K562 (cell line): Measurements from ENCODE around the gene C4orf36. TPM values are rescaled to one million over a fixed set of nuclear protein-coding genes. Genes with fewer than 3 reads are reported as not detected.

Source experiments
- ATAC-seq: fragments of 200-7000 bp; cut with Tn5 transposase; 3 replicates; pipeline ENCODE4 v1.9.1; 2020; ENCODE audit warnings: moderate library complexity
- BruUV-seq: library from RNA; stranded (reverse); fragments of 400-500 nt; replicated peaks from 2 replicates; lab custom pipeline; 2021; lab: Mats Ljungman, UMichigan
- CTCF ChIA-PET: fragments of 300-600 bp; formaldehyde crosslinking; extraction: SDS; loops from one replicate; lab custom pipeline; 2021; ENCODE audit warnings: low intra/inter-chr PET ratio; lab: Yijun Ruan, JAX
- POLR2A ChIA-PET: fragments of 300-600, 350-650 bp; sonication (Branson Sonifier 250); formaldehyde crosslinking; extraction: SDS; loops from one replicate; lab custom pipeline; 2021; ENCODE audit warnings: antibody characterized with exemption, inconsistent platforms; lab: Yijun Ruan, JAX
- DNase-seq, 4 experiments: peaks; one replicate each; pipeline versions ENCODE4 v3.0.0 to v3.0.0-alpha.2; 2011 to 2018; ENCODE audit warnings: low spot score in 3 of 4, mixed read lengths in 3 of 4; ENCODE audit errors: extremely low read depth in 1 of 4
- FAIRE-seq: peaks from 2 replicates; lab custom pipeline; 2011; peaks lifted over from hg19 to GRCh38; lab: Jason Lieb, UNC
- H2AFZ ChIP-seq: 2 replicates; pipeline ENCODE4 v1.6.0; 2011; ENCODE audit warnings: low read depth, low read length, control low read depth, inconsistent platforms
- H3K27ac ChIP-seq: fragments of 200-600 bp; 3 replicates; pipeline ENCODE4 v1.8.0; 2011; ENCODE audit warnings: low read depth, mild to moderate bottlenecking, control low read depth, inconsistent platforms, low read length, moderate library complexity, mixed read lengths; ENCODE audit errors: extremely low read depth
- H3K27me3 ChIP-seq, 2 experiments: fragments of 300-600 bp in 1 of 2; 2 replicates in 1 of 2; 3 replicates in 1 of 2; pipeline versions ENCODE4 v1.6.0 to v1.8.0; 2011; ENCODE audit warnings: inconsistent platforms in 2 of 2, low read length in 2 of 2, mild to moderate bottlenecking in 1 of 2, mixed read lengths in 1 of 2, moderate library complexity in 1 of 2; ENCODE audit not compliant: control insufficient read depth in 2 of 2, insufficient read depth in 2 of 2
- H3K36me3 ChIP-seq: fragments of 300-600 bp; 3 replicates; pipeline ENCODE4 v1.8.0; 2011; ENCODE audit warnings: mild to moderate bottlenecking, low read length, inconsistent platforms; ENCODE audit not compliant: control insufficient read depth, insufficient read depth
- H3K4me1 ChIP-seq, 2 experiments: fragments of 200-600 bp in 1 of 2; replicated peaks in 1 of 2; 2 replicates in 1 of 2; 3 replicates in 1 of 2; pipeline versions ENCODE4 v1.5.1 to v1.8.0; 2011; ENCODE audit warnings: inconsistent platforms in 2 of 2, low read length in 2 of 2, mild to moderate bottlenecking in 1 of 2, mixed read lengths in 1 of 2, moderate library complexity in 1 of 2; ENCODE audit not compliant: control insufficient read depth in 2 of 2, insufficient read depth in 2 of 2
- H3K4me2 ChIP-seq: 2 replicates; pipeline ENCODE4 v1.6.1; 2011; ENCODE audit warnings: low read length, control low read depth, inconsistent platforms, mixed read lengths; ENCODE audit not compliant: insufficient read depth
- H3K4me3 ChIP-seq: fragments of 200-600 bp; sonication (generic), shearing (Covaris generic); 2 replicates; pipeline ENCODE4 v1.5.1; 2016; ENCODE audit warnings: control low read depth, inconsistent platforms
- H3K79me2 ChIP-seq: fragments of 200-600 bp; 3 replicates; pipeline ENCODE4 v1.8.0; 2011; ENCODE audit warnings: low read length, inconsistent platforms; ENCODE audit not compliant: control insufficient read depth, insufficient read depth
- H3K9ac ChIP-seq, 2 experiments: 2 replicates each; pipeline versions ENCODE4 v1.6.0 to v1.6.1; 2011; ENCODE audit warnings: low read depth in 2 of 2, low read length in 2 of 2, control low read depth in 1 of 2, inconsistent platforms in 1 of 2, mild to moderate bottlenecking in 1 of 2, mixed read lengths in 1 of 2; ENCODE audit not compliant: insufficient read depth in 1 of 2
- H3K9me1 ChIP-seq: one replicate; pipeline ENCODE4 v1.6.0; 2011; ENCODE audit warnings: inconsistent platforms, mild to moderate bottlenecking, low read length, moderate library complexity; ENCODE audit not compliant: control insufficient read depth, insufficient read depth
- H3K9me3 ChIP-seq: replicated peaks from 2 replicates; pipeline ENCODE4 v1.5.1; 2011; ENCODE audit warnings: low read depth, low read length, inconsistent platforms; ENCODE audit not compliant: control insufficient read depth, insufficient read depth
- H4K20me1 ChIP-seq: replicated peaks from 2 replicates; pipeline ENCODE4 v1.6.1; 2011; ENCODE audit warnings: low read length, inconsistent platforms, mixed read lengths; ENCODE audit not compliant: control insufficient read depth, insufficient read depth
- CSDE1 ChIP-seq, 2 experiments: fragments of 450-650 bp; IDR thresholded peaks; 2 replicates each; pipeline ENCODE4 v1.6.1; 2016; ENCODE audit warnings: mild to moderate bottlenecking in 1 of 2
- FOXP1 ChIP-seq: sonication (generic); formaldehyde crosslinking; IDR thresholded peaks from 2 replicates; pipeline ENCODE4 v1.8.0; 2022; ENCODE audit warnings: mild to moderate bottlenecking, missing genetic modification reagents
- HMGXB4 ChIP-seq: sonication (generic); formaldehyde crosslinking; IDR thresholded peaks from 2 replicates; pipeline ENCODE4 v1.8.1; 2023; ENCODE audit warnings: mild to moderate bottlenecking, missing genetic modification reagents
- HNRNPLL ChIP-seq: fragments of 200-400 bp; formaldehyde crosslinking; IDR thresholded peaks from 2 replicates; pipeline ENCODE4 v1.6.1; 2017; ENCODE audit warnings: low read length, low read depth, mild to moderate bottlenecking; ENCODE audit not compliant: poor library complexity, severe bottlenecking
- KLF10 ChIP-seq: fragments of 250-450 bp; sonication (Bioruptor Pico); IDR thresholded peaks from 2 replicates; pipeline ENCODE4 v1.6.1; 2021; ENCODE audit warnings: matching md5 sums
- NR0B1 ChIP-seq: fragments of 450-650 bp; IDR thresholded peaks from one replicate; pipeline ENCODE4 v1.6.1; 2018; ENCODE audit warnings: mild to moderate bottlenecking, moderate library complexity; ENCODE audit not compliant: partially characterized antibody
- SMAD3 ChIP-seq: fragments of 450-650 bp; formaldehyde crosslinking; conservative IDR thresholded peaks from 2 replicates; pipeline ENCODE4 v1.4.0; 2020; ENCODE audit warnings: mild to moderate bottlenecking
- SMARCB1 ChIP-seq: IDR thresholded peaks from 2 replicates; pipeline ENCODE4 v1.6.1; 2011; ENCODE audit warnings: improper control_type of control experiment, low read depth; ENCODE audit not compliant: insufficient read length
- SMARCE1 ChIP-seq: fragments of 450-650 bp; IDR thresholded peaks from 2 replicates; pipeline ENCODE4 v1.7.1; 2016; ENCODE audit warnings: mild to moderate bottlenecking
- ZNF232 ChIP-seq: sonication (generic); formaldehyde crosslinking; IDR thresholded peaks from 2 replicates; pipeline ENCODE4 v1.8.0; 2022; ENCODE audit warnings: mild to moderate bottlenecking, missing genetic modification reagents
- ZNF436 ChIP-seq: fragments of 250-450, 450-650 bp; sonication (Bioruptor Pico); formaldehyde crosslinking; IDR thresholded peaks from 2 replicates; pipeline ENCODE4 v1.7.0; 2020; ENCODE audit warnings: mild to moderate bottlenecking
- ZNF699 ChIP-seq: fragments of 250-450 bp; sonication (Bioruptor Pico); IDR thresholded peaks from 2 replicates; pipeline ENCODE4 v1.8.0; 2021; ENCODE audit warnings: mild to moderate bottlenecking, moderate library complexity; ENCODE audit not compliant: insufficient replicate concordance
- WGBS: fragments of 100-300 bp; shearing (Covaris generic); methylation state at CpG from one replicate; pipeline ENCODE4 v1.1.6; 2016; ENCODE audit warnings: low coverage, mixed read lengths; ENCODE audit not compliant: insufficient coverage; ENCODE audit errors: missing lambda C conversion rate; 5-methylcytosine and 5-hydroxymethylcytosine counted together
- in situ Hi-C: fragments of 300-500 bp; cut with MboI; formaldehyde crosslinking; loops from 4 replicates; pipeline ENCODE4 v1.15.0; 2018; ENCODE audit warnings: inconsistent platforms, mixed read lengths
- intact Hi-C: fragments of 100-400 bp; cut with micrococcal nuclease; formaldehyde crosslinking; loops from 2 replicates; pipeline ENCODE4 v1.14.2; 2022
- polyA plus RNA-seq, 8 experiments: library from polyadenylated mRNA; depleted of rRNA in 4 of 8; stranded (reverse) in 5 of 8; unstranded in 3 of 8; fragments of >200 nt; fragmentation: Nextera tagmentation in 2 of 8; fragmentation: Illumina TruSeq in 1 of 8; extraction: Ambion mirVana in 2 of 8; extraction: Trizol in 1 of 8; gene quantifications; 2 replicates each; pipeline versions ENCODE4 v1.2.1 to v1.2.3, GENCODE V29; 2011 to 2014; ENCODE audit warnings: inconsistent platforms in 1 of 8, missing spikeins in 1 of 8
- total RNA-seq, 7 experiments: library from RNA; depleted of rRNA in 6 of 7; stranded (reverse); fragments of >200 nt in 6 of 7; fragmentation: Illumina TruSeq in 2 of 7; extraction: Trizol in 2 of 7; gene quantifications; 2 replicates each; pipeline versions ENCODE4 v1.2.1 to v1.2.3, GENCODE V29; 2011 to 2021; ENCODE audit warnings: low replicate concordance in 1 of 7

C4orf36 gene
- total and polyA plus RNA-seq, 9 of the 15 experiments (the other 6 are each of a cell fraction or from before 2014, with no cell fraction given), result 0.14 to 0.45 (median 0.20) TPM; not detected in 5

GRCh38 chr4:86840858-86841257 is 51.4 kb downstream of the C4orf36 start:
- Histone ChIP-seq H3K4me2 (no peak overlapping the region), H3K27ac (no peak overlapping the region), H3K79me2 (no peaks in the 10 kb centered on the region), H3K4me3 (no peak overlapping the region), H3K36me3 (no peaks in the 10 kb centered on the region), H3K9me3 (no peaks in the 10 kb centered on the region)
- CTCF ChIA-PET, result no interaction called here
- in situ Hi-C loops, result no loop called here
- no peak for TF ChIP-seq ZNF436 (CRISPR knock-in tag)
- TF ChIP-seq, all 486 proteins: peak for 0
- no TSS peak for BruUV-seq
- DNase-seq (no peak), ATAC-seq (no peak), FAIRE-seq (no peak)
- intact Hi-C loops, result no loop called here
- Histone ChIP-seq H3K27me3 (peaks cover 3 to 5% of the 10 kb centered on the region in 2 experiments; a peak in 3 of 5 replicates), H3K4me1 (no peaks in the 10 kb centered on the region), H3K9me1 (no peaks in the 10 kb centered on the region), H4K20me1 (no peaks in the 10 kb centered on the region), H2AFZ (no peak overlapping the region), H3K9ac (no peak overlapping the region)
- POLR2A ChIA-PET, result no interaction called here
- WGBS, result 0% methylated on average over 1 of the region's 1 CpG

GRCh38 chr4:86837691-86838503 is 54.3 kb downstream of the C4orf36 start:
- TF ChIP-seq FOXP1 (CRISPR knock-in tag) (no peak), KLF10 (CRISPR knock-in tag) (no peak), NR0B1 (no peak), HMGXB4 (no peak), CSDE1 (IDR thresholded peaks at IDR 0.05) (no peak), HNRNPLL (no peak), ZNF699 (CRISPR knock-in tag) (no peak), SMAD3 (CRISPR knock-in tag) (no peak), ZNF232 (CRISPR knock-in tag) (no peak), SMARCE1 (no peak), SMARCB1 (no peak)
- no peak for FAIRE-seq

More at GRCh38 chr4:86837691-86838503, 54.3 kb downstream of the C4orf36 start:
- H3K9ac ChIP-seq, result no peak overlapping the region
- intact Hi-C loops, result no loop called here
- H3K9me3 ChIP-seq, result no peaks in the 10 kb centered on the region
- H3K4me1 ChIP-seq, result no peaks in the 10 kb centered on the region
- 0% methylated on average over 5 of the region's 5 CpGs for WGBS
- no peaks in the 10 kb centered on the region; a peak in 1 of 5 replicates for H3K27me3 ChIP-seq
- no peak for DNase-seq
- no peak for ATAC-seq
- in situ Hi-C loops, result no loop called here
- H3K4me3 ChIP-seq, result no peak overlapping the region
- no peak overlapping the region for H2AFZ ChIP-seq
- CTCF ChIA-PET, result no interaction called here
- no peaks in the 10 kb centered on the region for H4K20me1 ChIP-seq
- no TSS peak for BruUV-seq
- no peaks in the 10 kb centered on the region for H3K36me3 ChIP-seq
- H3K4me2 ChIP-seq, result no peak overlapping the region
- H3K79me2 ChIP-seq, result no peaks in the 10 kb centered on the region
- H3K9me1 ChIP-seq, result no peaks in the 10 kb centered on the region
- H3K27ac ChIP-seq, result no peak overlapping the region
- POLR2A ChIA-PET, result no interaction called here
